SK-N-SH treated with all-trans-retinoic acid at 6 μM for 48 hours (cell line): ENCODE results near the gene CARTPT.

Experiments
- ATAC-seq: fragments of 200-7000 bp; cut with Tn5 transposase; 3 replicates; pipeline ENCODE4 v1.9.1; 2020; ENCODE audit warnings: mild to moderate bottlenecking, moderate library complexity
- ARNTL ChIP-seq: fragments of 450-650 bp; formaldehyde crosslinking; IDR thresholded peaks from 2 replicates; pipeline ENCODE4 v1.5.0; 2020; ENCODE audit warnings: low read depth, mild to moderate bottlenecking, moderate library complexity, borderline replicate concordance
- BACH2 ChIP-seq: fragments of 250-450 bp; sonication (Bioruptor Pico); IDR thresholded peaks from 2 replicates; pipeline ENCODE4 v1.9.0; 2021; ENCODE audit warnings: mild to moderate bottlenecking, borderline replicate concordance
- ESRRG ChIP-seq: fragments of 250-450 bp; sonication (Bioruptor Pico); IDR thresholded peaks from 2 replicates; pipeline ENCODE4 v1.6.1; 2021; ENCODE audit warnings: mild to moderate bottlenecking
- GLIS3 ChIP-seq: fragments of 250-450 bp; sonication (Bioruptor Pico); IDR thresholded peaks from 2 replicates; pipeline ENCODE4 v1.5.0; 2020; ENCODE audit warnings: mild to moderate bottlenecking, moderate library complexity
- ISL1 ChIP-seq: fragments of 250-450 bp; sonication (Bioruptor Pico); IDR thresholded peaks from 2 replicates; pipeline ENCODE4 v2.1.2; 2022; ENCODE audit warnings: mild to moderate bottlenecking, moderate library complexity
- OSR1 ChIP-seq: fragments of 250-450 bp; sonication (Bioruptor Pico); IDR thresholded peaks from 2 replicates; pipeline ENCODE4 v1.8.0; 2022; ENCODE audit warnings: moderate library complexity, mild to moderate bottlenecking, inconsistent platforms
- PPARA ChIP-seq: fragments of 250-450 bp; sonication (Bioruptor Pico); IDR thresholded peaks from 2 replicates; pipeline ENCODE4 v1.5.0; 2020; ENCODE audit warnings: mild to moderate bottlenecking, borderline replicate concordance
- RARB ChIP-seq: fragments of 250-450 bp; sonication (Bioruptor Pico); IDR thresholded peaks from 2 replicates; pipeline ENCODE4 v1.8.0; 2021; ENCODE audit warnings: mild to moderate bottlenecking, moderate library complexity
- SNAI2 ChIP-seq: fragments of 250-450 bp; sonication (Bioruptor Pico); IDR thresholded peaks from 2 replicates; pipeline ENCODE4 v1.5.0; 2020; ENCODE audit warnings: mild to moderate bottlenecking, moderate library complexity
- TCF4 ChIP-seq: fragments of 250-450 bp; sonication (Bioruptor Pico); IDR thresholded peaks from 2 replicates; pipeline ENCODE4 v1.8.0; 2021; ENCODE audit warnings: mild to moderate bottlenecking, moderate library complexity, borderline replicate concordance
- TOX ChIP-seq: fragments of 250-450 bp; sonication (Bioruptor Pico); IDR thresholded peaks from 2 replicates; pipeline ENCODE4 v1.8.0; 2021; ENCODE audit warnings: mild to moderate bottlenecking, moderate library complexity, borderline replicate concordance
- ZC3H10 ChIP-seq: fragments of 250-450 bp; sonication (Bioruptor Pico); IDR thresholded peaks from 2 replicates; pipeline ENCODE4 v1.5.1; 2021; ENCODE audit warnings: mild to moderate bottlenecking, moderate library complexity
- ZFP3 ChIP-seq: fragments of 250-450 bp; sonication (Bioruptor Pico); IDR thresholded peaks from 2 replicates; pipeline ENCODE4 v1.5.0; 2020; ENCODE audit warnings: mild to moderate bottlenecking, moderate library complexity
- ZFP30 ChIP-seq: fragments of 450-650 bp; formaldehyde crosslinking; IDR thresholded peaks from 2 replicates; pipeline ENCODE4 v1.5.0; 2022; ENCODE audit warnings: mild to moderate bottlenecking, moderate library complexity
- ZNF70 ChIP-seq: fragments of 450-650 bp; formaldehyde crosslinking; IDR thresholded peaks from 2 replicates; pipeline ENCODE4 v1.5.0; 2020; ENCODE audit warnings: mild to moderate bottlenecking, moderate library complexity
- ZNF8 ChIP-seq: fragments of 450-650 bp; formaldehyde crosslinking; IDR thresholded peaks from 2 replicates; pipeline ENCODE4 v1.5.0; 2020; ENCODE audit warnings: mild to moderate bottlenecking, moderate library complexity
- TF ChIP-seq, protein P1 (sequence below): fragments of 250-450 bp; sonication (Bioruptor Pico); IDR thresholded peaks from 2 replicates; pipeline ENCODE4 v1.5.0; 2020; ENCODE audit warnings: mild to moderate bottlenecking, moderate library complexity
- TF ChIP-seq, protein P2 (sequence below): fragments of 250-450 bp; sonication (Bioruptor Pico); IDR thresholded peaks from 2 replicates; pipeline ENCODE4 v1.5.1; 2020; ENCODE audit warnings: low read depth, mild to moderate bottlenecking, moderate library complexity
- TF ChIP-seq, protein P3 (sequence below): fragments of 250-450 bp; sonication (Bioruptor Pico); IDR thresholded peaks from 2 replicates; pipeline ENCODE4 v1.5.1; 2021; ENCODE audit warnings: mild to moderate bottlenecking, moderate library complexity
- TF ChIP-seq, protein P4 (sequence below): fragments of 250-450 bp; sonication (Bioruptor Pico); IDR thresholded peaks from 2 replicates; pipeline ENCODE4 v1.8.0; 2021; ENCODE audit warnings: low read depth, mild to moderate bottlenecking, moderate library complexity, borderline replicate concordance

CARTPT gene

DNA sequence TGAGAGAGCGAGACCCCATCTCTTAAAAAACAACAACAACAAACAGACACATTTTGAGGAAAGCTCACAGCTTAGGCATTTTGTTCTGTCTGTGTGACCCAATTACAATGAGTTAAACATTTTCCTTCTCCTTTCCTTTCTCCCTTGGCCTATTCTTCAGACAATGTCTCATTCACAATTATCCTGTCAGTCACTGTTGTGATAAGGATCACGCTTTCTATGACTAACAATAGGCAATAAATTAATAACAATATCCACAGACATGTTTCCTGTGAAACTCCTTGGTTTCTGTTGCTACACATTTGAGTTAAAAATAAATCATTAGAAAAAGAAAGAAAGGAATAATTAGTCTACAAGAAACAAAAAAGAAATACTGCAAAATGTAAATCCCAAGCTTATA is 19.8 kb upstream of the CARTPT start:
- ATAC-seq = no peak
- TF ChIP-seq ZNF8 (CRISPR knock-in tag) = no peak
- no peak for TF ChIP-seq ESRRG (CRISPR knock-in tag)
- TF ChIP-seq, protein P1, sequence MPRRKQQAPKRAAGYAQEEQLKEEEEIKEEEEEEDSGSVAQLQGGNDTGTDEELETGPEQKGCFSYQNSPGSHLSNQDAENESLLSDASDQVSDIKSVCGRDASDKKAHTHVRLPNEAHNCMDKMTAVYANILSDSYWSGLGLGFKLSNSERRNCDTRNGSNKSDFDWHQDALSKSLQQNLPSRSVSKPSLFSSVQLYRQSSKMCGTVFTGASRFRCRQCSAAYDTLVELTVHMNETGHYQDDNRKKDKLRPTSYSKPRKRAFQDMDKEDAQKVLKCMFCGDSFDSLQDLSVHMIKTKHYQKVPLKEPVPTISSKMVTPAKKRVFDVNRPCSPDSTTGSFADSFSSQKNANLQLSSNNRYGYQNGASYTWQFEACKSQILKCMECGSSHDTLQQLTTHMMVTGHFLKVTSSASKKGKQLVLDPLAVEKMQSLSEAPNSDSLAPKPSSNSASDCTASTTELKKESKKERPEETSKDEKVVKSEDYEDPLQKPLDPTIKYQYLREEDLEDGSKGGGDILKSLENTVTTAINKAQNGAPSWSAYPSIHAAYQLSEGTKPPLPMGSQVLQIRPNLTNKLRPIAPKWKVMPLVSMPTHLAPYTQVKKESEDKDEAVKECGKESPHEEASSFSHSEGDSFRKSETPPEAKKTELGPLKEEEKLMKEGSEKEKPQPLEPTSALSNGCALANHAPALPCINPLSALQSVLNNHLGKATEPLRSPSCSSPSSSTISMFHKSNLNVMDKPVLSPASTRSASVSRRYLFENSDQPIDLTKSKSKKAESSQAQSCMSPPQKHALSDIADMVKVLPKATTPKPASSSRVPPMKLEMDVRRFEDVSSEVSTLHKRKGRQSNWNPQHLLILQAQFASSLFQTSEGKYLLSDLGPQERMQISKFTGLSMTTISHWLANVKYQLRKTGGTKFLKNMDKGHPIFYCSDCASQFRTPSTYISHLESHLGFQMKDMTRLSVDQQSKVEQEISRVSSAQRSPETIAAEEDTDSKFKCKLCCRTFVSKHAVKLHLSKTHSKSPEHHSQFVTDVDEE = no peak
- TF ChIP-seq, protein P2, sequence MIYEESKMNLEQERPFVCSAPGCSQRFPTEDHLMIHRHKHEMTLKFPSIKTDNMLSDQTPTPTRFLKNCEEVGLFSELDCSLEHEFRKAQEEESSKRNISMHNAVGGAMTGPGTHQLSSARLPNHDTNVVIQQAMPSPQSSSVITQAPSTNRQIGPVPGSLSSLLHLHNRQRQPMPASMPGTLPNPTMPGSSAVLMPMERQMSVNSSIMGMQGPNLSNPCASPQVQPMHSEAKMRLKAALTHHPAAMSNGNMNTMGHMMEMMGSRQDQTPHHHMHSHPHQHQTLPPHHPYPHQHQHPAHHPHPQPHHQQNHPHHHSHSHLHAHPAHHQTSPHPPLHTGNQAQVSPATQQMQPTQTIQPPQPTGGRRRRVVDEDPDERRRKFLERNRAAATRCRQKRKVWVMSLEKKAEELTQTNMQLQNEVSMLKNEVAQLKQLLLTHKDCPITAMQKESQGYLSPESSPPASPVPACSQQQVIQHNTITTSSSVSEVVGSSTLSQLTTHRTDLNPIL (CRISPR knock-in tag) = no peak
- no peak for TF ChIP-seq ISL1 (CRISPR knock-in tag)
- TF ChIP-seq, protein P3, sequence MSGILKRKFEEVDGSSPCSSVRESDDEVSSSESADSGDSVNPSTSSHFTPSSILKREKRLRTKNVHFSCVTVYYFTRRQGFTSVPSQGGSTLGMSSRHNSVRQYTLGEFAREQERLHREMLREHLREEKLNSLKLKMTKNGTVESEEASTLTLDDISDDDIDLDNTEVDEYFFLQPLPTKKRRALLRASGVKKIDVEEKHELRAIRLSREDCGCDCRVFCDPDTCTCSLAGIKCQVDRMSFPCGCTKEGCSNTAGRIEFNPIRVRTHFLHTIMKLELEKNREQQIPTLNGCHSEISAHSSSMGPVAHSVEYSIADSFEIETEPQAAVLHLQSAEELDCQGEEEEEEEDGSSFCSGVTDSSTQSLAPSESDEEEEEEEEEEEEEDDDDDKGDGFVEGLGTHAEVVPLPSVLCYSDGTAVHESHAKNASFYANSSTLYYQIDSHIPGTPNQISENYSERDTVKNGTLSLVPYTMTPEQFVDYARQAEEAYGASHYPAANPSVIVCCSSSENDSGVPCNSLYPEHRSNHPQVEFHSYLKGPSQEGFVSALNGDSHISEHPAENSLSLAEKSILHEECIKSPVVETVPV (CRISPR knock-in tag) = no peak
- TF ChIP-seq PPARA (CRISPR knock-in tag) = no peak
- TF ChIP-seq ARNTL = no peak
- TF ChIP-seq ZFP30 (CRISPR knock-in tag) = no peak
- TF ChIP-seq SNAI2 (CRISPR knock-in tag) = no peak
- TF ChIP-seq OSR1 (CRISPR knock-in tag) = no peak
- no peak for TF ChIP-seq GLIS3 (CRISPR knock-in tag)
- TF ChIP-seq, protein P4, sequence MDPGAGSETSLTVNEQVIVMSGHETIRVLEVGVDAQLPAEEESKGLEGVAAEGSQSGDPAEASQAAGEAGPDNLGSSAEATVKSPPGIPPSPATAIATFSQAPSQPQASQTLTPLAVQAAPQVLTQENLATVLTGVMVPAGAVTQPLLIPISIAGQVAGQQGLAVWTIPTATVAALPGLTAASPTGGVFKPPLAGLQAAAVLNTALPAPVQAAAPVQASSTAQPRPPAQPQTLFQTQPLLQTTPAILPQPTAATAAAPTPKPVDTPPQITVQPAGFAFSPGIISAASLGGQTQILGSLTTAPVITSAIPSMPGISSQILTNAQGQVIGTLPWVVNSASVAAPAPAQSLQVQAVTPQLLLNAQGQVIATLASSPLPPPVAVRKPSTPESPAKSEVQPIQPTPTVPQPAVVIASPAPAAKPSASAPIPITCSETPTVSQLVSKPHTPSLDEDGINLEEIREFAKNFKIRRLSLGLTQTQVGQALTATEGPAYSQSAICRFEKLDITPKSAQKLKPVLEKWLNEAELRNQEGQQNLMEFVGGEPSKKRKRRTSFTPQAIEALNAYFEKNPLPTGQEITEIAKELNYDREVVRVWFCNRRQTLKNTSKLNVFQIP (CRISPR knock-in tag) = no peak
- TF ChIP-seq TCF4 = no peak

DNA sequence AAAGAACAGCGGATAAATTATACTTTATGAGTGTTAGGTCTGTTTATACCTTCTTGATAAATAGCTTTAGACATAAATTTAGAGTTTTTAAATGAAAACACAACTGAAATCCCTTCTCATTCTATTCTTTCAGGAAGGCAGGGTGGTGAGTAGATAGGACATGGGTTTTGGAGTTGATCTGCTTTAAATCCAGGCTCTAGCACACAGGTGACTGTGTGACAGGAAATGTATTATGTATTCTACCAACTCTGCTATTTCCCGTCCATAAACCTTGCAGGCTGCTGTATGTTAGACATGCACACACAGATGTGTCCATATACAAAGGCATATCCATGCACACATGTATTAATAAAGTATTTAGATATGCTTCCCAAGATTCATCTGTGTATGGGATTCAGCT is 19.3 kb upstream of the CARTPT start:
- no peak for ATAC-seq
- TF ChIP-seq OSR1 (CRISPR knock-in tag) (no peak), ZFP30 (CRISPR knock-in tag) (no peak), ZFP3 (CRISPR knock-in tag) (no peak), ZNF8 (CRISPR knock-in tag) (no peak), ZNF70 (CRISPR knock-in tag) (no peak), RARB (no peak), ZC3H10 (CRISPR knock-in tag) (no peak), TCF4 (no peak), ISL1 (CRISPR knock-in tag) (no peak), ARNTL (no peak), GLIS3 (CRISPR knock-in tag) (no peak), TOX (CRISPR knock-in tag) (no peak), BACH2 (CRISPR knock-in tag) (no peak)
- TF ChIP-seq, protein P1 = no peak
- TF ChIP-seq, protein P3 (CRISPR knock-in tag) = no peak
- TF ChIP-seq, protein P4 (CRISPR knock-in tag) = no peak
